Endometrium (tissue), 2 donors: ENCODE results near the gene IL1R2.

Experiments
- FAIRE-seq: peaks from 2 replicates; lab custom pipeline; 2012; peaks lifted over from hg19 to GRCh38; lab: Jason Lieb, UNC
- donor health status: control.
- donor health status: control.

The IL1R2 gene

DNA sequence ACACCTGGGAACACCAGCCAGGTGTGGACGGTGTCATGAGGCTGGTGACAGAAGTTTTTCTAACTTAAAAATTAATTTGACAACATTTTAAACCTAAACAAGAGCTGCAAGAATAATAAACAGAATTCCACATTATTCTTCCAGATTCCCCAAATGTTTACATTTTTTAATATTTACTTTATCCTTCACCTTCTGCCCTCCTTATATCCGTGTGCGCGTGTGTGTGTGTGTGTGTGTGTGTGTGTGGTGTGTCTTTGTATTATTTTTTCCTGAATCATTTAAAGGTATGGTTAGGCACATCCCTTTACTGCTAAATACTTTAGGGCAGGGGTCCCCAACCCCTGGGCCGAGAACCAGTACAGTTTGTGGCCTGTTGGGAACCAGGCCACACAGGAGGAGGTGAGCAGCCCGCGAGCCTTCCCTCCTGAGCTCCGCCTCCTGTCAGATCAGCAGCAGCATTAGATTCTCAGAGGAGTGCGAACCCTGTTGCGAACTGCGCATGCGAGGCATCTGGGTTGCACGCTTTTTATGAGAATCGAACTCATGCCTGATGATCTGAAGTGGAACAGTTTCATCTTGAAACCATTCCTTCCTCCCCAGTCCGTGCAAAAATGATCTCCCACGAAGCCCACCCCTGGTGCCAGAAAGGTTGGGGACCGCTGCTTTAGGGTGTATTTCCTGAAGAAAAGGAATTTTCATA, 16.4 kb upstream of the IL1R2 start:
- FAIRE-seq = no peak

DNA sequence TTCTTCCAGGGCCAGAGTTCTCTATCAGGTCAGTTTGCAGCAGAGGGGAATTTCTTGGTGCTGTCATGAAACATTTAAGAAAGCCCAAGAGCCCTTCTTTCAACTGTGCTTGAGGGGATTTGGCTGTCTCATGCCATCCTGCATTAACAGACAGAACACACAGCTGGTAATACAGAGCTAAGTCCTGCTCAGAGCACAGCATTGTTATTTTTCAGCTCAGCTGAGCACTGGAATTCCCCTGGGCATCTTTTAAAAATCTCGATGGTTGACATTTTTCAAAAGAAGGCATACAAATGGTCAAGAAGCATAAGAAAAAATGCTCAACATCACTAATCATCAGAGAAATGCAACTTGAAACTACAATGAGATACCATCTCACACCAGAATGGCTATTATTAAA, 14.9 kb upstream of the IL1R2 start:
- FAIRE-seq = no peak

DNA sequence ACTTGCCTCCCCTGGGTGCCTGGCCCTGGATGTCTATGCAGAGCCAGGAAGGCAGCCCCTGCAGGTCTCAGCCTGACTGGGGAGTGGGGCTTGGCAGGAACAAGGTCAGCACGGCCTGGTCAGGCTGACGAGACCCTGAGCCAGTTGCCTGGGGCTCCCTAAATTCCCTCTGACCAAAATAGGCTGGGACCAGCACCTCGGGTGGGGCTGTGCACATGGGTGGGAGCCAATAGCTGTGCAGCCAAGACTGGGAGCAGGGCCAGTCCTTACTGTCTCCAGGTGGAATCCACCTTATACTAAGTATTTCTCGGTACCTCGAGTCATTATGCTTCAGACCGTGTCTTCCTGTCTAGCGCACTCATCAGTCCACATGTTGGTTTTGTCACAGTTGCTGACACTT, 11.4 kb upstream of the IL1R2 start:
- FAIRE-seq = no peak

DNA sequence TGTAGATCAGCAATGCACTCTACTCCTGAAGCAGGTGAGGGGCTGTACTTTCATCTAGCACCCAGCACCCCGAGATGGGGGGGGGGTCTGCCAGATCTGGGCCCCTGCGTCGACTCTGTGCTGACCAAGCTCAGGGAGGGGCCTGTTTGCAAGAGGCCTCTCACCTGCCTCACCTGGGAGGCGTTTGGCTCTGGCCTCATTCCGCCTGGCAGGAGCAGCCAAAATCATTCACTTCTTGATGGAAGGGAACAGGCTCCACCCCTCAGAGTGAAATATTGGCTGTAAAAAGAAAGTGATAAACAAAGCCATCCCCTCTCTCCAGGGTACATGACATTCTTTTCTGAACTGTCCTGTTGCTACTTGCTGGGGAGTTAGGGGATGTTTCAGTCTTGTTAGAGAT, 10.7 kb upstream of the IL1R2 start:
- no peak for FAIRE-seq

GRCh38 chr2:101981504-101981903, 10.3 kb upstream of the IL1R2 start:
- no peak for FAIRE-seq

- FAIRE-seq = no peak
These were observed 9.2 kb upstream of the IL1R2 start for GRCh38 chr2:101982495-101983029.

DNA sequence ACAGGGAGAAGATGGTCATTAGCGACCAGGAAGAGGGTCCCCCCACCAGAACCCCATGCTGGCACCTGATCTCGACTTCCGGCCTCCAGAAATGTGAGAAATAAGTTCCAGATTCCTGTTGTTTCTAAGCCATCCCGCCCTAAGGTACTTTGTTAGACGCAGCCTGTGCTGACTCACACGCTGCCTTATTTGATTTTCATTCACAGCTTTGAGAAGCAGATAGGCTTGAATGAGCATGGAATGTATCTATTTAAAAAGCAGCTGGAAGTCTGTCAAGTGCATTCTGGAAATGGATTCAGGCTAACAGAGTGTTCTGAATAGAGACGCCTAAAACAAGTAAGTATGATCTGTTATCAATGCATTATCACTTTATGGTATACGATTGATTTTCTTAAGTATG, 8.3 kb upstream of the IL1R2 start:
- FAIRE-seq = no peak

GRCh38 chr2:101983928-101984327, 7.8 kb upstream of the IL1R2 start:
- FAIRE-seq = no peak

DNA sequence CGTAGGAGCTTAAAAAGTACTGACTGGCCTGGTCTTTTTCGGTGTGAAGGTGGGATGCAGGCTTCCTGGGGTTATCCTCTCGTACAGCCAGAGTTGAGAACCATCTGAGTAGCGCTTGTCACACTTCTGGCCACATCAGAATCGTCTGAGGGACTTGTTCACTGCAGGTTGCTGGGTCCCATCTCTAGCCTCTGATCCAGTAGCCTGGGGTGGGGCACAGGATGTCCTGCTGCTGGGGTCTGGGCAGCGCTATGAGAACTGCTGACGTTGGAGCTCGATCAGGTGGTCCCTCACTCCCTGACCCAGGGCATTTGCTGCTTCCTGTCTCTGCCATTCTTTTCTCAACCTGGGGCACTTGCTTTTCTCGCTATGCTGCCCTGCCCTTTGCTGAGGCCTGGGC, 7.1 kb upstream of the IL1R2 start:
- FAIRE-seq = no peak

DNA sequence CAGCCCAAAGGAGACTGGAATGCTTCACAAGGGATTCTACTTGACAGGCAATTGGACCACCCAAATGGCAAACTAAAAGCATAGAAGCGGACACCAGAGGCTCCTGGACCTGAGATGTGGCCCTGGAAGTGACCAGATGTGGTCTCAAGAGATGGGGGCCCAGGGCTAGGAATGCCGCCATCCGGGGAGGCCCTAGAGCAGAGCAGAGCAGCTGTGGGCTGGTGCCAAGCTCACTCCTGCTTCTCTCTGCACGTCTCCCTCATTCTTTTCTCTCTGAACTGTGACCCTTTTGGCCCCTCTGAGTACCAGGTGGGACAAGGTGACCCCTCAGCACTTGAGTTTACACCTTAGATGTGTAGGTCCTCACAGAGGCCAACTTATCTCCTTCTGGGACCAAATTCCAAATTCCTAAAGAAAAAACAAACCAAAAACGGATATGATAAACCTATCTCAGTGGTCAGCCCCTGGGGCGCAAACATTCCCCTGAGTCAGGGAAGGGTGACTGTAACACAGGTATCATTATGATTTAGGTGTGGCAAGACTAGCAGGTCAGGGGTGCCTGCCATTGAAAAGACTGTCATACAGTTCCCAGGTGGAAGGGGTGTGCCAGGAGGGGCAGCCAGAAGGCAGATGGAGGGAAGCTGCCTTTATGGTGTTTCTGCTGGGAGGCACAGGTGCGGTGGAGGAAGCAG, 6.5 kb upstream of the IL1R2 start:
- FAIRE-seq = no peak

DNA sequence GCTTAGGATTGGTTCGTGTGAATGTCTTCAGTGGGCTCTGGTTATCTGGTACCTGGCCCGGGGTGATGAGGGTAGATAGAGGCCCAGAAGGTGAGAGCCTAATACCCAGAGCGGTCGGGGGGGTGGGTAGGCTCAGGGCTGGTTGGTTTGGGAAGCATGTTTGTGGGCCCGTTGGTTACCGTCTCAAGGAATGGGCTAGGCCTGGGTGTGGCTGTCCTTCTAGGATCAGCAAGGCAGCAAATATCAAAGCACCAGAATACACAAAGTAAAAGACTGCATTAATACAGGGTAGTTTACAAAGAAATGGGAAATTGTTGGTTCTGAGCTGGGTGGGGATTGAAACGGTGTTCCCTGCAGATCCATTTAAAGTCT, 6.0 kb upstream of the IL1R2 start:
- no peak for FAIRE-seq

GRCh38 chr2:101986376-101986775, 5.4 kb upstream of the IL1R2 start:
- no peak for FAIRE-seq

GRCh38 chr2:101986804-101987740, 4.7 kb upstream of the IL1R2 start:
- no peak for FAIRE-seq

GRCh38 chr2:101987832-101988231, 3.9 kb upstream of the IL1R2 start:
- no peak for FAIRE-seq

DNA sequence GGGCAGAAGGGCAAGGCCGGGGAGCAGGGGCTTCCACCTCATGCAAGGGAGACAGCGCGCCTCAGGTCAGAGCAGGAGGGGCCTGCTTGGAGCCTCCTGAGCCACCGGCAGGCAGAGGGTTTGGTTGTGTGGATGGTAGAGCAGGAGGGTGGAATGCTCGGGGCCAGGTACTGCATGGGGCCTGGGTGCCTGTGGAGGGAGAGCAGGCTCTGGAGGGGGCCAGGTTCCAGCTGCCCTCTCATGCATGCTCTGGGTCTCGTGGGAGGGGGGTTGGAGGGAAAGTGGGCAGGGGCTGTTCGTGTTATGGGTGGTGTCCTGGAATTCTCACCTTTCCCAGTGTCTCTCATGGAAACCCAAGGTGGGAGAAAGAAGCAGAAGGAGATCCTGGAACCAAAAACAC, 3.2 kb upstream of the IL1R2 start:
- FAIRE-seq = no peak

DNA sequence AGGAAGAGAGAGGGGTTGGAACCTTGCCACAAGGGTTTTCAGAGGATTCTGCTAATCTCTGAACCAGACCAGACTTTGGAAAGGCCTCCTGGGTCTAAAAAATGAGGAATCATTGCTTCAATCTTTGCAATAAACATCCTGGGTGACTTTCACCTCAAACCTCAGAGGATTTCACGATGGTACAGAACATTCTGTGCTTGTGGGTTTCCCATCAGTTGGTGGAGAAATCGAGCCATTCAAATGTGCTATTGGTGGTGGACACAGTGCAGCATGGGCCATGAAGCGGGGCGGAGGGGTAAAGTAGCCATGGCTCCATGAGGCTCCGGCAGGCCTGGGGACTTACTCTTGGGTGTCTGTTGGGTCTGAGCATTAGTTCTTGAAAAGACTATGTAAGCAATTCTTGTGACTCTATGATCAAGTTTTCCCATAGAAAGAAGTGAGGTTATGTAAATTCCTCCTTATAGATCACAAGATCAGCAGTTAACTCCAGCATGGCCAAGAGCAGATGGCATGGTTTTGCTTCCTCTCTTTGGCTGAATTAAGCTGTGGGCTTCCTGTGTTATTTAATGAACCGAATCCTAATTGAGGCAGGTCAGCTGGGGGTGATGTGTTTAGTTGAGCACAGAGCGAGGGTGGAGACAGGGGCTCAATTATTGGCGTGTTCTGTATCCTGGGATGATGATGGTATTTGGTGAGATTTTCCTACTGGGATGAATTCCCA, 1.9 kb upstream of the IL1R2 start:
- no peak for FAIRE-seq

DNA sequence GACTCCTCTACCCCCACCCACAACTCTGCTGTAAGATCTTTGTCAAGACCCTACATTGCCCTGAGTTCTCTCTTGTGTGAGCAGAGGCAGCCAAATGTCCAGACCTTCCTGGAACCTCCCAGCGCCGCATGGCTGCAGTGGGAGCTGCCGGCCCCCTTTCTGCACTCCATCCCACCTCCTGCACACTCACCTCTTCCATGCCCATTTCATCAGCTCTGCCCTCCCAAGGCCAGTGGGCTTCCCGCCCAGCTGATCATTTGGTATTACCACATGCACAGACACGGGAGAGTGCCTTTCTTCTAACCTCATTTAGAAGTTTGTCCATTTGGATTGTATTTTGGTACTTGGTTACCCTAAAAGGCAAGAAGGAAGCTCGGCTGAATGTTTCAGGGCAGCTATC, 2.0 kb downstream of the IL1R2 start:
- FAIRE-seq = no peak

DNA sequence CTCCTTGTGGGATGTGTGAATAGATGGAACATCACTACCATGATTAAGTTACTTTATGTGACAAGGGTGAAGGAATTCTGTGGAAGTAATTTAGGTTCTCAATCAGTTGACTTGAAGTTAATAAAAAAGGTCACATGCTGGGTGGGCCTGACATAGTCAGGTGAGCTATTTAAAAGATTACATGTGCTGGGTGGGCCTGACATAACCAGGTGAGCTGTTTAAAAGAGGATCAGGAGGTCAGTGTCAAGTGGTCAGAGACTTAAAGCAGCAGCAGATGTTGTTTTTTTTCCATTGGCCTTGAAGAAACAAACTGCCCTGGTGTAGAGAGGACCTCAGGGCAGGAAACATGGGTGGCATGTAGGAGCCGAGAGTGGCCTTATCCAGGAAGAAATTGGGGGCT, 3.3 kb downstream of the IL1R2 start:
- no peak for FAIRE-seq

GRCh38 chr2:101995804-101996203, 4.0 kb downstream of the IL1R2 start:
- no peak for FAIRE-seq

DNA sequence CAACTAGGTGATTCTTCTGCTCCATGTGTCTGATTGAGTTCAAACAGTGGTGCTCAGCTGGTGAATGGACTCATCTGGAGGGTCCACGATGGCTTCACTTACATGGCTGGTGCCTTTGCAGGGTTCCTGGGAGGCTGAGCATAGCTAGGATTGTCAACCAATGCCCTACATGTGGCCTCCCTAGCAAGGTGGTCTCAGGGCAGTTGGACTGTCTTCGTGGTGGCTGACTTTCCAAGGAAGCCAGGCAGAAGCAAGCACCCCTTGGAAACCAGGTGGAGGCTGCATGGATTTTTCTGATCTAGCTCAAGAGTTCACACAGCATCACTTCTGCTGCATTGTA, 6.8 kb downstream of the IL1R2 start:
- no peak for FAIRE-seq

DNA sequence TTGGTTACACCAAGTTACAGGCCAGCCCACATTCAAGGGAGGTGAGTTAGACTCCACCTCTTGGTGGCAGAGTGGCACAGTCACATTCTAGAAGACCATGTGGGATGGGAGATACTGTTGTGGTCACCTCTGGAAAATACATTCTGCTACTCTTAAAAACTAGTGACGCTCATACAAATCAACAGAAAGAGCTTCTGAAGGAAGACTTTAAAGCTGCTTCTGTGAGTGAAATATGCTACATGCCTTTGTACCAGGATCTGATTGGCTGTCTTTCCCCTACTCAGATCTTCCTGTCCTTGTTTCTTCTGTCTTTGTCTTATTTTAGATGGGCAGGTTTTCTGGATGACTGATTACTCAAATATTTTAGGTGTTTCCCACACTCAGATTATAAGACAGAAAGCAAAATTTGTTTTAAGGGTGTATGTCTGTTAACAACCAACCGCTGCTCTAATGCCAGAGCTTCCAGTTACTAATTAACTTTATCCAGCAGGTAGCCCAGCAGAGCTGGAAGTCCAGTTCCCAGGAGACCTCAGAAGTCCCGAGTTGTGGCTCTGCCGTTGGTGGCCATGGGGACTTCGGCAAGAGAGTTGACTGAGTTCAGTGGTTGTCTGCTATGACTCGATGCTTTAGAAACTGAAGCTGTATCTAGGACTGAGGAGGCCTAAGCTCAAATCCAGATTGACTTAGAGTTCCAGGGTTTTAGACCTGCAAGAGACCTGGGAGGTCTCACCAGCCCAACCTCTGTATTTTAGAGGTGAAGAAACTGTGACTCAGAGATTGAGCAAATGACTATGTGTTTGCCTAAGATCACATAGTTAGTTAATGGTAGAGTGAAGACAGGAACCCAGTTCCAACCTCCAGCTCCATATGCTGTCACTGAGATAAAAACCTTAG, 7.4 kb downstream of the IL1R2 start:
- no peak for FAIRE-seq
